HL-60 (cell line): Measurements from ENCODE around the gene FAM184A.
A peak's percentile ranks its signal among the peaks of the same experiment; 100 is the strongest.

Experiments
- DNase-seq, 2 experiments: peaks; one replicate each; pipeline ENCODE4 v3.0.0-alpha.2; 2010 to 2020; ENCODE audit warnings: low read depth in 1 of 2, low spot score in 1 of 2
- H3K27ac ChIP-seq: fragments of 250-450 bp; sonication (Bioruptor Pico); replicated peaks from 2 replicates; pipeline ENCODE4 v1.5.1; 2020; ENCODE audit warnings: mild to moderate bottlenecking, moderate library complexity
- H3K27me3 ChIP-seq: fragments of 250-450 bp; sonication (Bioruptor Pico); 2 replicates; pipeline ENCODE4 v1.5.1; 2021; ENCODE audit warnings: mild to moderate bottlenecking, moderate library complexity; ENCODE audit not compliant: insufficient read depth, poor library complexity, severe bottlenecking
- H3K4me3 ChIP-seq: replicated peaks from 2 replicates; pipeline ENCODE4 v1.5.1; 2011; ENCODE audit warnings: mild to moderate bottlenecking, control low read depth, low read length; ENCODE audit not compliant: insufficient read depth
- CTCF ChIP-seq: IDR thresholded peaks from one replicate; pipeline ENCODE4 v1.5.1; 2011; ENCODE audit warnings: low read length, control low read depth, inconsistent platforms; ENCODE audit not compliant: insufficient read depth
- GABPA ChIP-seq: IDR thresholded peaks from 2 replicates; pipeline ENCODE4 v1.6.1; 2012; ENCODE audit warnings: low read depth
- POLR2AphosphoS5 ChIP-seq: IDR thresholded peaks from 2 replicates; pipeline ENCODE4 v1.6.1; 2012; ENCODE audit warnings: low read depth
- REST ChIP-seq: IDR thresholded peaks from 2 replicates; pipeline ENCODE4 v1.6.1; 2012; ENCODE audit warnings: low read depth; ENCODE audit not compliant: insufficient replicate concordance
- SPI1 ChIP-seq: IDR thresholded peaks from 2 replicates; pipeline ENCODE4 v1.6.1; 2012; ENCODE audit warnings: low read depth, mild to moderate bottlenecking, borderline replicate concordance

FAM184A gene

GRCh38 chr6:118980063-118980462 is 98.4 kb downstream of the FAM184A start:
- Histone ChIP-seq H3K4me3 (no peak overlapping the region), H3K27ac (no peak overlapping the region), H3K27me3 (no peaks in the 10 kb centered on the region)
- peak; percentile 6 to 36 for DNase-seq
- no peak for TF ChIP-seq SPI1
- TF ChIP-seq CTCF, result no peak
- TF ChIP-seq POLR2AphosphoS5, result no peak
- TF ChIP-seq GABPA, result no peak
- no peak for TF ChIP-seq REST

- Histone ChIP-seq H3K27me3 (no peaks in the 10 kb centered on the region), H3K27ac (no peak overlapping the region), H3K4me3 (no peak overlapping the region)
- no peak for DNase-seq
- no peak for TF ChIP-seq SPI1
- no peak for TF ChIP-seq REST
- TF ChIP-seq CTCF, result no peak
- no peak for TF ChIP-seq POLR2AphosphoS5
- TF ChIP-seq GABPA, result no peak
These were observed 103.7 kb downstream of the FAM184A start for GRCh38 chr6:118974790-118975189.

GRCh38 chr6:118971682-118972081 is 106.8 kb downstream of the FAM184A start:
- Histone ChIP-seq H3K27ac (no peak overlapping the region), H3K27me3 (no peaks in the 10 kb centered on the region), H3K4me3 (no peak overlapping the region)
- no peak for DNase-seq
- TF ChIP-seq GABPA, result no peak

GRCh38 chr6:118970866-118971265 is 107.6 kb downstream of the FAM184A start:
- DNase-seq, result no peak
- Histone ChIP-seq H3K27ac (no peak overlapping the region), H3K4me3 (no peak overlapping the region), H3K27me3 (no peaks in the 10 kb centered on the region)
- TF ChIP-seq REST (no peak), CTCF (no peak), POLR2AphosphoS5 (no peak), SPI1 (no peak), GABPA (no peak)
